Sigmoid colon (tissue), 4 donors: ENCODE data around the gene TAGLN2.

Source experiments
- POLR2A ChIP-seq, 2 donors: fragments of 450-650 bp; IDR thresholded peaks; one replicate each; pipeline ENCODE4 v1.6.1; 2016; ENCODE audit warnings: antibody characterized with exemption in 2 of 2, mild to moderate bottlenecking in 2 of 2, moderate library complexity in 2 of 2
- POLR2AphosphoS5 ChIP-seq, 4 donors: sonication (generic); formaldehyde crosslinking; IDR thresholded peaks; one replicate each; pipeline ENCODE4 v1.6.1; 2017; ENCODE audit warnings: antibody characterized with exemption in 4 of 4
- TF ChIP-seq, protein P1 (sequence below), 4 experiments: fragments of 450-650 bp in 3 of 4; fragments of 200-600 bp in 1 of 4; IDR thresholded peaks; one replicate each; pipeline ENCODE4 v1.5.1; 2016 to 2019; ENCODE audit warnings: antibody characterized with exemption in 4 of 4, mild to moderate bottlenecking in 3 of 4, moderate library complexity in 2 of 4

DNA sequence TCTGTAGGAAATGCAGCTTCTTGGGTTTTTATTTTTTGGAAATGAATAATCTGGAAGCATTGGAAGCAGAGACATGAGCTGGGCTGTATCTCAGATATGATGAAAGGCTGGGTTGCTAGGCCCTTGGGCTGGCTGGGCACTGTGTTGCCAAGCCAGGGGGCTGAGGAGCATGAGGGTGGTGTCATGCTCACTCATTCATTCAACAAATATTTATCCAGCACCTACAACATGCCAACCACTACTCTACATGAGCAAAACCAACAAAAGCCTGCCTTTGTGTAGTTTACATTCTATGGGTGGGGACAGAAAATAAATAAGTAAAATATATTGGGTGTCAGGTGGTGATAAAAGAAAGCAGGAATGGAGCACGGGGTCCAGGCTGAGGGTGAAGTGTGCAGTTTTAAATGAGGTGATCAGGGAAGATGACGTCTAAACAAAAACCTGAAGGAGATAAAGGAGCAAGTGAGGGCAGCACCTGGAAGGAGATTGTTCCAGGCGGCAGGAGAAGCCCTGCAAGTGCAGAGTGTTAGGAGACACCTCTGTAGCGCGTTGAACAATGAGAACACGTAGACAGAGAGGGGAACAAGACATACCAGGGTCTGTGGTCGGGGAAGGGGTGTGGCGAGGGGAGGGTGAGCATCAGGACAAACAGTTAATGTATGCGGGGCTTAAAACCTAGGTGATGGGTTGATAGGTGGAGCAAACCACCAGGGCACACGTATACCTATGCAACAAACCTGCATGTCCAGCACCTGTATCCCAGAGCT lies 10.9 kb downstream of the TAGLN2 start:
- TF ChIP-seq POLR2A (IDR thresholded peaks at IDR 0.05) (no peak), POLR2AphosphoS5 (IDR thresholded peaks at IDR 0.05) (no peak)
- TF ChIP-seq, protein P1, sequence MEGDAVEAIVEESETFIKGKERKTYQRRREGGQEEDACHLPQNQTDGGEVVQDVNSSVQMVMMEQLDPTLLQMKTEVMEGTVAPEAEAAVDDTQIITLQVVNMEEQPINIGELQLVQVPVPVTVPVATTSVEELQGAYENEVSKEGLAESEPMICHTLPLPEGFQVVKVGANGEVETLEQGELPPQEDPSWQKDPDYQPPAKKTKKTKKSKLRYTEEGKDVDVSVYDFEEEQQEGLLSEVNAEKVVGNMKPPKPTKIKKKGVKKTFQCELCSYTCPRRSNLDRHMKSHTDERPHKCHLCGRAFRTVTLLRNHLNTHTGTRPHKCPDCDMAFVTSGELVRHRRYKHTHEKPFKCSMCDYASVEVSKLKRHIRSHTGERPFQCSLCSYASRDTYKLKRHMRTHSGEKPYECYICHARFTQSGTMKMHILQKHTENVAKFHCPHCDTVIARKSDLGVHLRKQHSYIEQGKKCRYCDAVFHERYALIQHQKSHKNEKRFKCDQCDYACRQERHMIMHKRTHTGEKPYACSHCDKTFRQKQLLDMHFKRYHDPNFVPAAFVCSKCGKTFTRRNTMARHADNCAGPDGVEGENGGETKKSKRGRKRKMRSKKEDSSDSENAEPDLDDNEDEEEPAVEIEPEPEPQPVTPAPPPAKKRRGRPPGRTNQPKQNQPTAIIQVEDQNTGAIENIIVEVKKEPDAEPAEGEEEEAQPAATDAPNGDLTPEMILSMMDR (IDR thresholded peaks at IDR 0.05): no peak
